GM12891 (cell line): Measurements from ENCODE around the gene CCR2.

Experiments
- PAX5 ChIP-seq: IDR thresholded peaks from 2 replicates; pipeline ENCODE4 v1.6.1; 2011; ENCODE audit warnings: low read length, moderate library complexity, mild to moderate bottlenecking; ENCODE audit not compliant: insufficient read depth, severe bottlenecking
- POLR2A ChIP-seq: IDR thresholded peaks from 2 replicates; pipeline ENCODE4 v1.6.1; 2011; ENCODE audit warnings: low read depth, low read length, control low read depth
- POLR2AphosphoS5 ChIP-seq: IDR thresholded peaks from 2 replicates; pipeline ENCODE4 v1.6.1; 2011; ENCODE audit warnings: low read depth, low read length, control low read depth
- POU2F2 ChIP-seq: IDR thresholded peaks from 2 replicates; pipeline ENCODE4 v1.6.1; 2011; ENCODE audit warnings: low read depth, mild to moderate bottlenecking, control low read depth, low read length, moderate library complexity
- SPI1 ChIP-seq: IDR thresholded peaks from 2 replicates; pipeline ENCODE4 v1.6.1; 2011; ENCODE audit warnings: low read depth, low read length, control low read depth
- TAF1 ChIP-seq: IDR thresholded peaks from 2 replicates; pipeline ENCODE4 v1.6.1; 2011; ENCODE audit warnings: low read depth, low read length, control low read depth

DNA sequence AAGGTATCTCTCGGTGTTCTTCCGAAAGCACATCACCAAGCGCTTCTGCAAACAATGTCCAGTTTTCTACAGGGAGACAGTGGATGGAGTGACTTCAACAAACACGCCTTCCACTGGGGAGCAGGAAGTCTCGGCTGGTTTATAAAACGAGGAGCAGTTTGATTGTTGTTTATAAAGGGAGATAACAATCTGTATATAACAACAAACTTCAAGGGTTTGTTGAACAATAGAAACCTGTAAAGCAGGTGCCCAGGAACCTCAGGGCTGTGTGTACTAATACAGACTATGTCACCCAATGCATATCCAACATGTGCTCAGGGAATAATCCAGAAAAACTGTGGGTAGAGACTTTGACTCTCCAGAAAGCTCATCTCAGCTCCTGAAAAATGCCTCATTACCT lies 4.6 kb downstream of the CCR2 start:
- TF ChIP-seq POLR2AphosphoS5, result no peak
- no peak for TF ChIP-seq POLR2A
- no peak for TF ChIP-seq SPI1
- no peak for TF ChIP-seq TAF1
- TF ChIP-seq PAX5, result no peak
- no peak for TF ChIP-seq POU2F2
